Measurements from ENCODE around the gene NCAPH2.

DNA sequence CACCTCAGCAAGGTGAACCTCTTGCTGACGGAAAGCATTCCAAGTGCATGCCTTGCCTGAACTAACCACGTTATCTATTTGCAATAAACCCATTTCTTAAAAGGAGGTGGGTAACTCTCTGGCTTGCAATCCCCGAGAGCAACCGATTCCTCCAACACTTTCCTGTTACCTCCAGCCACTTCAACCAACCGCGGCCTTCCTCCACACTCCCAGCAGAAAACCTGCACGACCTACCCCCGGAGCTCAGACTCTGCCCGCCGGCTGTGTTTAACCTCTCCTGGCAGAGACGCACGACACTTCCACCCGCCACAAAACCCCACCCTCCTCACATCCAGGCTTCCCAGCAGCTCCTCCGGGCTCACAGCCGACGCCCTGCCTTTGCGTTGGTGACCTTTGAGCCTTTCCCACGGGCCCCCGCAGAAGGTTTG lies 16.7 kb downstream of the NCAPH2 start:
- TF ChIP-seq PKNOX1 (IDR thresholded peaks at IDR 0.05) (no peak), FOXK2 (IDR thresholded peaks at IDR 0.05) (no peak), SP1 (IDR thresholded peaks at IDR 0.05) (no peak), BHLHE40 (IDR thresholded peaks at IDR 0.05; ENCODE audit: borderline replicate concordance) (no peak), NFRKB (IDR thresholded peaks at IDR 0.05) (no peak), ZNF384 (IDR thresholded peaks at IDR 0.05) (no peak), L3MBTL2 (conservative IDR thresholded peaks at IDR 0.05) (no peak), FOXM1 (IDR thresholded peaks at IDR 0.05; ENCODE audit: borderline replicate concordance) (no peak), TARDBP (IDR thresholded peaks at IDR 0.05) (no peak), CTBP1 (IDR thresholded peaks at IDR 0.05; ENCODE audit: borderline replicate concordance) (no peak), HDGF (IDR thresholded peaks at IDR 0.05; ENCODE audit: borderline replicate concordance) (no peak)
